HL-60 (cell line): ENCODE data around the gene JAK1.

Experiments used
- DNase-seq, 2 experiments: peaks; one replicate each; pipeline ENCODE4 v3.0.0-alpha.2; 2010 to 2020; ENCODE audit warnings: low read depth in 1 of 2, low spot score in 1 of 2
- H3K27ac ChIP-seq: fragments of 250-450 bp; sonication (Bioruptor Pico); replicated peaks from 2 replicates; pipeline ENCODE4 v1.5.1; 2020; ENCODE audit warnings: mild to moderate bottlenecking, moderate library complexity
- H3K27me3 ChIP-seq: fragments of 250-450 bp; sonication (Bioruptor Pico); 2 replicates; pipeline ENCODE4 v1.5.1; 2021; ENCODE audit warnings: mild to moderate bottlenecking, moderate library complexity; ENCODE audit not compliant: insufficient read depth, poor library complexity, severe bottlenecking
- H3K4me3 ChIP-seq: replicated peaks from 2 replicates; pipeline ENCODE4 v1.5.1; 2011; ENCODE audit warnings: mild to moderate bottlenecking, control low read depth, low read length; ENCODE audit not compliant: insufficient read depth
- CTCF ChIP-seq: IDR thresholded peaks from one replicate; pipeline ENCODE4 v1.5.1; 2011; ENCODE audit warnings: low read length, control low read depth, inconsistent platforms; ENCODE audit not compliant: insufficient read depth
- GABPA ChIP-seq: IDR thresholded peaks from 2 replicates; pipeline ENCODE4 v1.6.1; 2012; ENCODE audit warnings: low read depth
- POLR2AphosphoS5 ChIP-seq: IDR thresholded peaks from 2 replicates; pipeline ENCODE4 v1.6.1; 2012; ENCODE audit warnings: low read depth
- SPI1 ChIP-seq: IDR thresholded peaks from 2 replicates; pipeline ENCODE4 v1.6.1; 2012; ENCODE audit warnings: low read depth, mild to moderate bottlenecking, borderline replicate concordance
- TF ChIP-seq, protein P1 (sequence below): IDR thresholded peaks from 2 replicates; pipeline ENCODE4 v1.6.1; 2012; ENCODE audit warnings: low read depth; ENCODE audit not compliant: insufficient replicate concordance

The JAK1 gene

GRCh38 chr1:64801851-64802523 is 164.4 kb downstream of the JAK1 start:
- H3K4me3 ChIP-seq: no peak overlapping the region
- no peak for DNase-seq
- H3K27ac ChIP-seq: no peak overlapping the region
- TF ChIP-seq SPI1 (no peak), CTCF (no peak), GABPA (no peak), POLR2AphosphoS5 (no peak)
- TF ChIP-seq, protein P1, sequence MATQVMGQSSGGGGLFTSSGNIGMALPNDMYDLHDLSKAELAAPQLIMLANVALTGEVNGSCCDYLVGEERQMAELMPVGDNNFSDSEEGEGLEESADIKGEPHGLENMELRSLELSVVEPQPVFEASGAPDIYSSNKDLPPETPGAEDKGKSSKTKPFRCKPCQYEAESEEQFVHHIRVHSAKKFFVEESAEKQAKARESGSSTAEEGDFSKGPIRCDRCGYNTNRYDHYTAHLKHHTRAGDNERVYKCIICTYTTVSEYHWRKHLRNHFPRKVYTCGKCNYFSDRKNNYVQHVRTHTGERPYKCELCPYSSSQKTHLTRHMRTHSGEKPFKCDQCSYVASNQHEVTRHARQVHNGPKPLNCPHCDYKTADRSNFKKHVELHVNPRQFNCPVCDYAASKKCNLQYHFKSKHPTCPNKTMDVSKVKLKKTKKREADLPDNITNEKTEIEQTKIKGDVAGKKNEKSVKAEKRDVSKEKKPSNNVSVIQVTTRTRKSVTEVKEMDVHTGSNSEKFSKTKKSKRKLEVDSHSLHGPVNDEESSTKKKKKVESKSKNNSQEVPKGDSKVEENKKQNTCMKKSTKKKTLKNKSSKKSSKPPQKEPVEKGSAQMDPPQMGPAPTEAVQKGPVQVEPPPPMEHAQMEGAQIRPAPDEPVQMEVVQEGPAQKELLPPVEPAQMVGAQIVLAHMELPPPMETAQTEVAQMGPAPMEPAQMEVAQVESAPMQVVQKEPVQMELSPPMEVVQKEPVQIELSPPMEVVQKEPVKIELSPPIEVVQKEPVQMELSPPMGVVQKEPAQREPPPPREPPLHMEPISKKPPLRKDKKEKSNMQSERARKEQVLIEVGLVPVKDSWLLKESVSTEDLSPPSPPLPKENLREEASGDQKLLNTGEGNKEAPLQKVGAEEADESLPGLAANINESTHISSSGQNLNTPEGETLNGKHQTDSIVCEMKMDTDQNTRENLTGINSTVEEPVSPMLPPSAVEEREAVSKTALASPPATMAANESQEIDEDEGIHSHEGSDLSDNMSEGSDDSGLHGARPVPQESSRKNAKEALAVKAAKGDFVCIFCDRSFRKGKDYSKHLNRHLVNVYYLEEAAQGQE: no peak
- no peaks in the 10 kb centered on the region for H3K27me3 ChIP-seq

DNA sequence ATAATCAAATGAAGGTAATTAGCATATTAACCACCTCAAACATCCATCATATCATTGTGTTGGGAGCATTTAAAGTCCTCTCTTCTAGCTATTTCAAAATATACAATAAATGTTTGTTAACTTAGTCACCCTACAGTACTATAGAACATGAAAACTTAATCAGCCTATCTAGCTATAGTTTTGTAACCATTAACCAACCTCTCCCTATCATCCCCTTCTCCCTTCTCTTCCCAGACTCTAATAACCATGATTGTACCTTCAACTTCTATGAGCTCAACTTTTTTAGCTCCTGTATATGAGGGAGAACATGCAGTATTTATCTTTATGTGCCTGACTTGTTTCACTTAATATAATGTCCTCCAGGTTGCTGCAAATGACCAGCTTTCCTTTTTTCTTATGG is 167.5 kb downstream of the JAK1 start:
- Histone ChIP-seq H3K27me3 (no peaks in the 10 kb centered on the region), H3K27ac (no peak overlapping the region), H3K4me3 (no peak overlapping the region)
- DNase-seq: no peak
- TF ChIP-seq SPI1 (no peak), CTCF (no peak), GABPA (no peak), POLR2AphosphoS5 (no peak)
- TF ChIP-seq, protein P1: no peak

- H3K4me3 ChIP-seq: no peak overlapping the region
- TF ChIP-seq, protein P1: no peak
- no peak for TF ChIP-seq CTCF
- no peak for TF ChIP-seq SPI1
- no peak for TF ChIP-seq GABPA
- no peak for TF ChIP-seq POLR2AphosphoS5
- no peak overlapping the region for H3K27ac ChIP-seq
- H3K27me3 ChIP-seq: no peaks in the 10 kb centered on the region
- DNase-seq: no peak
Observed at GRCh38 chr1:64790832-64791487, 175.4 kb downstream of the JAK1 start.
